KOPT-K1 (cell line): ENCODE measurements around the gene SMIM20.

ENCODE experiments used
- H3K27ac ChIP-seq: fragments of 200-600 bp; sonication (generic); 2 replicates; pipeline ENCODE4 v1.5.1; 2016; ENCODE audit warnings: antibody characterized with exemption, mild to moderate bottlenecking, low read depth, low read length; ENCODE audit not compliant: poor library complexity, severe bottlenecking
- H3K36me3 ChIP-seq: fragments of 200-600 bp; sonication (generic); 2 replicates; pipeline ENCODE4 v1.5.1; 2017; ENCODE audit warnings: antibody characterized with exemption, mild to moderate bottlenecking, low read length, moderate library complexity; ENCODE audit not compliant: insufficient read depth
- H3K9me3 ChIP-seq: fragments of 200-600 bp; sonication (generic); 2 replicates; pipeline ENCODE4 v1.5.1; 2017; ENCODE audit warnings: antibody characterized with exemption, low read length, mild to moderate bottlenecking; ENCODE audit not compliant: insufficient read depth, poor library complexity, severe bottlenecking

The SMIM20 gene

DNA sequence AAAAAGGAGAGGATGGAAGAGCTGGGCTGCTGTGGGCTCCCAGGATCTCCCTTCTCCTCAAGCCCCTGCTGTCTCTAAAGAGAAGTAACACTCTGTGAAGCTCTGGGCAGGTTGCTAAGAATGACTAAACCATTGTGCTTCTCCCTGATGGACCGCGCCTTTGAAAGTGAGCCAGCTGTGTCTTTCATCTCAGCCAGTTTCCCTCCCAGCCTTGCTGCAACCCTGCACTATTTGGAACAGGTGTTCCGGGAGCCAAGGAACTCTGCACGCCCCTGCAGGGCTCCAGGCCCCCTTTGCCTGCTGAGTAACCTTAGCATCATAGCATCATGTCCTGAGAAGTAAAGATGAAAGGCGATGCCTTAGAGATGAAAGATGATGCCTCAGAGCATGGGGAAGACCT is 39.7 kb downstream of the SMIM20 start:
- Histone ChIP-seq H3K27ac (no peak overlapping the region), H3K36me3 (no peaks in the 10 kb centered on the region), H3K9me3 (no peaks in the 10 kb centered on the region)

DNA sequence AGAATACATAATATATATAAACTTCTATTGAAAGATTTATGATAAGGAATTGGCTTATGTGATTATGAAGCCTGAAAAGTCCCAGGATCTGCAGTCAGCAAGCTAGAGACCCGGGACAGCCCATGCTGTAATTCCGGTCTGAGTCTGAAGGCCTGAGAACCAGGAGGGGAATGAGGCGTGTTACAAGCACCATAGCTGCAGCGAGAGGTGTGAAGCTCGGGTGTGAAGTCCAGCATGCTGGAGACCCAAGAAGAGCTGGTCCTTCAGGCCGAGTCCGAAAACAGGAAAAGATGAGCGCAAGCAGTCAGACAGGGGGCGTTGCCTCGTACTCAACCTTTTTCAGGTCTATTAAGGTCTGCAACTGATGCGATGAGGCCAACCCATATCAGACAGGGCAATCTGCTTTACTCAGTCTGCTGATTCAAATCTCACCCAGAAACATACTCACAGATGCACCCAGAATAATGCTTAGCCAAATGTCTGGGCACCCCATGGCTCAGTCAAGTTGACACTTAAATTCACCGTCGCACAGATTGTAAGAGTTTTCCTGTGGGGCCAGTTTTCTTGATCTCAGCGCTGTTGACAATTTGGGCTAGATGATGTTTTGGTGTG is 40.4 kb downstream of the SMIM20 start:
- Histone ChIP-seq H3K36me3 (no peaks in the 10 kb centered on the region), H3K9me3 (no peaks in the 10 kb centered on the region), H3K27ac (no peak overlapping the region)

DNA sequence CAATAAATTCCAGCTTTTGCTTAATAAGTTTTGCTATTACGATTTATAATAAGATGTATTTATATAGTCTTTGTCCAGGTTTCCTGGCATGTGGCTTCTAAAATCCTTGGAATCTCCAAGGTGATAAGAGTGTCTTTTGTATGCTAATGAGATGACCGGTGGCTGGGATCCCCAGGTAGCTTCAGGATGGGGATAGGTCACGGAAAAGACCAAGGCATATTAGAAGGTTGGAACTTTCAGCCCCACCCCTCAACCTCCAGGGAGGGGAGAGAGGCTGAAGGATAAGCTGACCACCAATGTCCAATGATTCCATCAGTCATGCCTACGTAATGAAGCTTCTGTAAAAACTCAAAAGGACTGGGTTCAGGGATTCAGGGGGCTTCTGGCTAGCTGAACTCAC is 41.7 kb downstream of the SMIM20 start:
- no peaks in the 10 kb centered on the region for H3K9me3 ChIP-seq
- H3K27ac ChIP-seq: no peak overlapping the region
- no peaks in the 10 kb centered on the region for H3K36me3 ChIP-seq

DNA sequence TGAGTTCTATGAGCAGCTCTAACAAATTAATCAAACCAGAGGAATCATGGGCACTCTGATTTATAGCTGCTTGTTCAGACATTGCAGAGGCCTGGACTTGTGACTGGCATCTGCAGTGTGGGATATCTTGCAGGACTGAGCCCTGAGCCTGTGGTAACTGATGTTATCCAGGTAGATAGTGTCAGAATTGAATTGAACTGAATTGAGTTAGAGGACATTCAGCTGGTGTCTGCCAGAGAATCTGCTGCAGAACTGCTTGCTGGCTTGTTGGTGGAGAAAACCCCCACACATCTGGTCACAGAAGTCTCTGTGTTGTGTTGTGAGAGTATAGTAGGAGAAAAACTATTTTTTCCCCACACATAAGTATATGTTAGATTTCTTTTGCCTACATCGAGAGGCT is 42.2 kb downstream of the SMIM20 start:
- no peak overlapping the region for H3K27ac ChIP-seq
- no peaks in the 10 kb centered on the region for H3K36me3 ChIP-seq

DNA sequence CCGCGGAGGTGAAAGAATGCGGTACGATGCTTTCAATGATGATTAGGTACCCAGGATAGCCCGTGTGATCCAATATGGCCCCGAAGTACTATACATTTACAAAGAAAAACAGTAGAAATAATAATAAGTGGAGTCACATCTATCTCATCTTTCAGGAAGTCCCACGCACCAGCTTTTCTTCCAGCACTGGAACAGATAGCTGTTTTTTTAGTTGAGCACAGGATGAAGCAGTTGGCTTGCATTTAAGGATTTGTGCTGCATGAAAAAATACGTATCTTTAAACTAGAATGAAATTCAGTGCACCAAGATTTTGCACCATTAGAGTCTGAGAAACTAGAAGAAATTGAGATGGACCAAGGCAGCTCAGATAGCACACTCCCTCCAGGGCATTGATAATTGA is 44.1 kb downstream of the SMIM20 start:
- Histone ChIP-seq H3K9me3 (no peaks in the 10 kb centered on the region), H3K27ac (no peak overlapping the region), H3K36me3 (no peaks in the 10 kb centered on the region)

More for the DNA sequence above, 42.2 kb downstream of the SMIM20 start:
- no peaks in the 10 kb centered on the region for H3K9me3 ChIP-seq

DNA sequence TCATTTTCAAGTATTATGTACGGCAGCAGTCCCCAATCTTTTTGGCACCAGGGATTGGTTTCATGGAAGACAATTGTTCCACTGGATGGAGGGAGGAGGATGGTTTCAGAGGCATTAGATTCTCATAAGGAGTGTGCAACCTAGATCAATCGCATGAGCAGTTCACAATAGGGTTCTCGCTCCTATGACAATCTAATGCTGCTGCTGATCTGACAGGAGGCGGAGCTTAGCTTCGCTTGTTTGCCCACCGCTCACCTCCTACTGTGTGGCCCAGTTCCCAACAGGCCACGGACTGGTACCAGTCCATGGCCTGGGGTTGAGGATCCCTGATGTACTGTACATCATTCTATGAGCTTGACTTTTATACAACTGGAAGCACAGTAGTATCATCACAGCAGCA is 48.4 kb downstream of the SMIM20 start:
- Histone ChIP-seq H3K27ac (no peak overlapping the region), H3K36me3 (no peaks in the 10 kb centered on the region), H3K9me3 (no peaks in the 10 kb centered on the region)

DNA sequence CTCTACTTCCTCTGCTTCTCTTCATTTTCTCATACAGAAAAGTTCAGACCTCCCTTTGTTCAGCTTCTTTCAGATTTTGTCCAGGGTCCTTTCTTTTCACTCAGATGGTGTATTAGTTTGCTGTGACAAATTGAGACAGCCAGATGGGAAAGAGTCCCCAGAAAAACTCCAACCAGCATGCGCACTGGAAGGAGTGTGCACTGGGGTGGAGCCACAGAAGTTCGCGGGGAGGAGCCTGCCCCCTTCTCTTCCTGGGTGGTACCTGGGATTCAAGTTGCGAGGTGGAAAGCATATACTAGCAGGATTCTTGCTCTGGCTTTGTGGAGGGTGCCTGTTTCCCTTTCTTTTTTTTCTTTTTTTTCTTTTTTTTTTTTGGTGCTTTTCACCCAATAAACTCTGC is 51.6 kb downstream of the SMIM20 start:
- H3K9me3 ChIP-seq: no peaks in the 10 kb centered on the region
- H3K36me3 ChIP-seq: no peaks in the 10 kb centered on the region
- H3K27ac ChIP-seq: no peak overlapping the region

DNA sequence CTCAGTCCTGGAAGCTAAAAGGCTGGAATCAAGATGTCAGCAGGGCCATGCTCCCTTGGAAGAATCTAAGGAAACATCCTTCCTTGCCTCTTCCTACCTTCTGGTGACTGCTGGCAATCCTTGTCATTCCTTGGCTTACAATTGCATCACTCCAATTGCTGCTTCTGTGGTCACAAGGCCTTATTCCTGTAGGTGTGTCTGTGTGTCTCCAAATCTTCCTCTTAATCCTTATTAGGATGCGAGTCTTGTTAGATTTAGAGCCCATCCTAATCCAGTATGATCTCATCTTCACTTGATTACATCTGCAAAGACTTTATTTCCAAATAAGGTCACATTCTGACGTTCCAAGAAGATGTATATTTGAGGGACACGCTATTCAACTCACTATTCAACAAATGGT is 52.2 kb downstream of the SMIM20 start:
- Histone ChIP-seq H3K9me3 (no peaks in the 10 kb centered on the region), H3K27ac (no peak overlapping the region), H3K36me3 (no peaks in the 10 kb centered on the region)

DNA sequence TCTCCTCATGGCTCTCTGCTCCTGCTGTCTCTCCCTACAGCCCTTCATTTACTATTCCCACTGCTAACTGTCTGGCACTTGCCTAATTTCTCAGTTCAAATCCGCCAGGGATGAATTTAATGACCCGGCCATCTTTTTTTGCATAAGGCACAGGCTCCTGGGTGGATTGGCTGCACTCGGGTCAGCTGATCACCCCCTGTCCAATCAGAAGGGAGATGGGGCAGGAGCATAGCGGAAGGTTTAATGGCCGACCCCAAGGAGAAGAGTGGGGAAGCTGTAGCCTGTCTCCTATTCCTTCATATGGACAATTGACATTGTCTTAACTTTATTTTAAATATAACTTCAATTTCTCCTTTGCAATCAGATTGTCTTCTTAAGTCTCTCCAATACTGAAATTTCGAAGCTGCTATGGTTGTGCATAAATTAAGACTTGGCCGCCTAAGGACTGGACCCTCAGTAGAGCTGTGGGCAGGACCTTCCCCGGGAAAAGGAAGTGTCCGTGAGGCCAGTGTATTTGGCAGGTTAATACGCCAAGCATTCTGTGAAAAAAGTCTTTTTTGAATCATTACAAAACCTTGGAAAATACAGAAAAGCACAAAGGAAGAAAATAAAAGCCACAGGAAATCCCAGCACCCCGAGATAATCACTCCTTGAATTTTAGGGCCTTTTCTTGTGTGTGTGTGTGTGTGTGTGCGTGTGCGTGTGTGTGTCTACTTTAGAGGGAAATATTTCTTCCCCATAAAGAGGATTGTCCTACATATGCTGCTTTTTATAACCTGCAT is 55.5 kb downstream of the SMIM20 start:
- no peak overlapping the region for H3K27ac ChIP-seq
- H3K36me3 ChIP-seq: no peaks in the 10 kb centered on the region
- no peaks in the 10 kb centered on the region for H3K9me3 ChIP-seq

DNA sequence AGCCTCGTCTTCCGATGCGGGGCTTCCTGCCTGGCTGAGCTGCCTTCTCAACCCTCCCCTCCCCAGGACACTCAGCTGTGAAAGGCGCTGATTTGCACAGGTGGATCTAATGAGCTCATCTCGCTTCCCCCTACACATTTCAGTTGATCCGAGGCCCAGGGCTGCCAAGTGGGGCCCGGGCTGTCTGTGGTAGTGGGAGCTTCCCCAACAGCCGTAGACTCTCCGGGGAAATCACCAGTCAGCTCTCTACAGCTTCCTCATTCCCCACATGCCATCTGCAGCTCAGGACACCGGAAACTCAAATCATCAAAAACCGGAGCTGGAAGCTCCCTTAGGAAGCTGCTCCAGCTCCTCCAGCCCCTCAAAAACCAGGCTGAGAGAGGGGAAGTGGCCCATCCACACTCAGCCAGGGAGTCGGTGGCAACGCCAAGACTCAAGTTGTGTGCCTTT is 56.2 kb downstream of the SMIM20 start:
- no peak overlapping the region for H3K27ac ChIP-seq
- H3K36me3 ChIP-seq: no peaks in the 10 kb centered on the region
- no peaks in the 10 kb centered on the region for H3K9me3 ChIP-seq

DNA sequence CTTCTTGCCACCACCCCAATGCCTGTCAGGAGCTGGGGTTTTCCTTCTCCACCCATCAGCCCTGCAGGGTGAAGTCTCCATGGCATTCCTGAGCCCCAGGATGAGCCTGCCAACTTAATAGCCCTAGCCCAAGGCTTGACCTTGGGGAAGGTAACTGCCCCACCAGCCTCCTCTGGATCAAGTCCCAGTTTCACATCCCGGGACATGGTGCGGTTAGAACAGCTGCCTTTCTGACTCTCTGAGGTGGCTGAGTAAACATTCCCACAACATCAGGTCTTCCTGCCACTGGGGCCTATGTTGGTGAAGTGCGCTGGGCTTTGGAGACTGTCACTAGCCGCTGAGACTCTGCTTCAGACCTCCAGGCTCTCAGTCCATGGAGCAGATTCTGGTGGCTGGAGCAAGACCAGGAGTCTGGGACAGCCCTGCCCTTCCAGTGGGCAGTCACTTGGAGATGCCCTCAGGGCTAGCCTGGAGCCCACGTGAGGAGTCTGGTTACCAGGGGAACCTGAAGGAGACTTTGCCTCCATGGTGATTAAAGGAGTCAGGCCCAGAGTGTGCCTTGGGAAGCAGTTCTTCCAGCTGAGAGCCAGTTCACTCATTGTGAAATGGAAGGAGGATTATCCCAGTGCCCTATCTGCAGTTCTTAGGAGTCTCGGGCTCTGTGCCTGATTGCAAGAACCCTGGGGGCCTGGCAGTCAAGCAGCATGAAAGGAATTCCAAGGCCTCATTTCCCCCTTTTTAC is 56.8 kb downstream of the SMIM20 start:
- Histone ChIP-seq H3K36me3 (no peaks in the 10 kb centered on the region), H3K9me3 (no peaks in the 10 kb centered on the region), H3K27ac (no peak overlapping the region)

DNA sequence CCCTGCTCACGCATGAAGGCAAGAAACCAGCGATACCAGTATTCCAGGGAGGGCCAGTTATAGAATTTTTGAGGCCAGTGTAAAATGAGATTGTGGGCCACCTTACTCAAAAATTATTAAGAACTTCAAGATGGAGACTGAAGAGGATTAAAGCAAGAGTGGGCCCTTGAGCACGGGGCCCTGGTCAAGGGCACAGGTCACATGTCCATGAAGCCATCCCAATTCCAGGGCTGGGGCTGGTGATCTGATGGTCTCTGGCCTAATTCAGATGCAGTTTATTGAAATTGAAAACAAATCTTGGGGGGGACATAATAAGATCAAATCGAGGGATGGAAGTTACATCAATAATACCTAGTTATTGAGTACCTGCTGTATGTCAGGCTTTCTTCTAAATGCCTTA is 58.3 kb downstream of the SMIM20 start:
- Histone ChIP-seq H3K27ac (no peak overlapping the region), H3K36me3 (no peaks in the 10 kb centered on the region), H3K9me3 (no peaks in the 10 kb centered on the region)

DNA sequence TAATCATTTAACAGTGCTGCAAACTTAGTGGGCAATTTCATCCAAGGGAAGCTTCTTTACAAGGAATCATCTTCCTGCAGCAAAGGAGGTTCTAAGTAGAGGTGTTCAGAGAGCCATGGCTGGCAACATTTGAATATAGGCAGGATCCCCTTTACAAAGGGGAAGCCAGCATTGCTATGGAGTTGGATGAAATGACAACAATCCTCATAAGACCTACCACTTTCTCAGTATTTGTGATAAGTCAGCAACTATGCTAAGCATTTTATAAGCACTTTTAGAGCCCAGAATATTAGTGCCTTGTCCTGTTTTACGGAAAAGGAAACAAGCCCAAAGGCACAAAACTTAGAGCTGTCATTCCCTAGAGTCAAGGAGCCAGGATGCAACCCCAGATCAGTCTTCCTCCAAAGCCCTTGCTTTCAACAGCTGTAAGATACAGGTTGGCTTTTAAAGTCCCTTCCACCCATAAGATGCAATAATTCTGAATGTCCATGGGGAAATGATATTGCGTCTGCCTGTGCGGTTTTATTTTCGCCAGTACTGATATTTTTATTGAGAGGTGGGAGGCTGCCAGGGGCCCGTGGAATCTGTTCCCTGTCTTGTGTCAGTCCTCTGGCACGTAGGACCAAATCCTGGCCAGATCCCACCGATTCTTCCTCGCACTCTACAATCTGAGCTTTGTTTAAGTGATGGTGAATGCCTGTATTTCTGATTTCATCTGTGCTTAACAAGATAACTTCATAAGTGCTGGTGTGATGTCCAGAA is 59.1 kb downstream of the SMIM20 start:
- H3K36me3 ChIP-seq: no peaks in the 10 kb centered on the region

DNA sequence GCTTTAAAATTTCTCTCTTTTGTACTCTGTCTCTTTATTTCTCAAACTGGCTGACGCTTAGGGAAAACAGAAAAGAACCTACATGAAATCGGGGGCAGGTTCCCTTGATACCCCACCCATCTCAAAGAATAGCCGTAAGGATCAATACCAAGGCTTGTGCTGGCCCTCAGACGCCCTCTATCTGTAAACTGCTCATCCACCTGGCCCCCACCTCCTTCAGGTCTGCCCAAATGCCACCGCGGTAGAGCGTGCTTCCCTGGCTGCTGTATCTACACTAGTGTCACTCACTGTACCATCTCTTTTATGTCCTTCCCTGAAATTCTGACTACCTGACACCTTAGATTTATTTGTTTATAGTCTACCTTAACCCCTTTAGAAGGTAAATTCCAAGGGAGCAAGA is 62.8 kb downstream of the SMIM20 start:
- no peaks in the 10 kb centered on the region for H3K36me3 ChIP-seq
- no peak overlapping the region for H3K27ac ChIP-seq
- H3K9me3 ChIP-seq: no peaks in the 10 kb centered on the region

More for the DNA sequence above, 59.1 kb downstream of the SMIM20 start:
- Histone ChIP-seq H3K9me3 (no peaks in the 10 kb centered on the region), H3K27ac (no peak overlapping the region)
